GM12801 (cell line): ENCODE data around the gene STOML2.

Experiments
- TF ChIP-seq, protein P1 (sequence below): IDR thresholded peaks from one replicate; pipeline ENCODE4 v1.5.1; 2011; ENCODE audit warnings: control low read depth; ENCODE audit not compliant: insufficient read length; ENCODE audit errors: extremely low read depth

Gene STOML2

DNA sequence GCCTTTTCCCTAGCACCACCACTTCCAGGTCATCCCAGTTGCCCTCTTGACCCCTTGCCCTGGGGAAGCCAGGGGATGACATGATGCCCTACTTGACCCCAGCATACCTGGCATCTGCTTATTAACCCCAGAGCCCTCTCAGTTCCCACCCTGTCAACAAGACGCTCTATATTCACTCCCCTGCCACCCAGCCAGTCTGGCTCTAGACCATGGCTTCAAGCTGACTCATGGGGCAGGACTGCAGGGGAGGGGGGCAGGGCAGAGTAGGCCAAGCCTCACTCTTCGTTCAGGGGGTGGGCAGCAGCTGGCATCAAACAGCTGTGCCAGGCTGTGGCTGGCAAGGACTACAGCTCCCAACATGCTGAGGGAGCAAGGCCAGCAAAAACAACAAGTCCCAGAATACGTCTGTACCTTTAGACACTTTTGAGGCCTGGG is 7.4 kb upstream of the STOML2 start:
- TF ChIP-seq, protein P1, sequence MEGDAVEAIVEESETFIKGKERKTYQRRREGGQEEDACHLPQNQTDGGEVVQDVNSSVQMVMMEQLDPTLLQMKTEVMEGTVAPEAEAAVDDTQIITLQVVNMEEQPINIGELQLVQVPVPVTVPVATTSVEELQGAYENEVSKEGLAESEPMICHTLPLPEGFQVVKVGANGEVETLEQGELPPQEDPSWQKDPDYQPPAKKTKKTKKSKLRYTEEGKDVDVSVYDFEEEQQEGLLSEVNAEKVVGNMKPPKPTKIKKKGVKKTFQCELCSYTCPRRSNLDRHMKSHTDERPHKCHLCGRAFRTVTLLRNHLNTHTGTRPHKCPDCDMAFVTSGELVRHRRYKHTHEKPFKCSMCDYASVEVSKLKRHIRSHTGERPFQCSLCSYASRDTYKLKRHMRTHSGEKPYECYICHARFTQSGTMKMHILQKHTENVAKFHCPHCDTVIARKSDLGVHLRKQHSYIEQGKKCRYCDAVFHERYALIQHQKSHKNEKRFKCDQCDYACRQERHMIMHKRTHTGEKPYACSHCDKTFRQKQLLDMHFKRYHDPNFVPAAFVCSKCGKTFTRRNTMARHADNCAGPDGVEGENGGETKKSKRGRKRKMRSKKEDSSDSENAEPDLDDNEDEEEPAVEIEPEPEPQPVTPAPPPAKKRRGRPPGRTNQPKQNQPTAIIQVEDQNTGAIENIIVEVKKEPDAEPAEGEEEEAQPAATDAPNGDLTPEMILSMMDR = no peak

DNA sequence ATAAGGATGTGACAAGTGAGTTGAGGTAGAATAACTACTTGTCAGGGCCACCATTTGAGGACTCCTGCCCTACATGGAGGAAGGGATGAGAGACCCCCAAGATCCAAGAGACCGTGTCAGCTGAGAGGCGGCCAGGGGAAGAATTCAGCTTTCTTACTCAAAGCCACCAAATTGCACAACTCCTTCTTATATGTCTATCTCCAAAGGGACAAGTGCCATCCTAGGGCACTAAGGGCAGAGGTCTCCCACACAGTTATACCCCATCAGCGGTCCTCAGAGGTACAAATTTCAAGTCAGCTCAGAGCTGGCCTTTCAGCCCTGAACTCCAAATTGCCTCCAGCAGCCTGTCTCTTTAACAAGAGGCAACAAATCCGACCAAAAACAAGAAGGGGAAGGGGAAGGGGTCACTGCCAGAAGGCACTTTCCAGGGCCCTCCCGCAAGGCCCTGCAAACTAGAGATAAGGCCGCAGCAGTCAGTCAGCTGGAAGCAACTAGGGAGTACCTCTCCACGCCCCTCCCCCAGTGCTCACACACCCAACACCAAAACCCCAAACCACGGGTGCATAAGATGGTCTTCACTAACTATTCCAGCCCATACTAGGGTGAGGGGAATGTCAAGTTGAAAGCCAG is 6.1 kb upstream of the STOML2 start:
- TF ChIP-seq, protein P1 = no peak

DNA sequence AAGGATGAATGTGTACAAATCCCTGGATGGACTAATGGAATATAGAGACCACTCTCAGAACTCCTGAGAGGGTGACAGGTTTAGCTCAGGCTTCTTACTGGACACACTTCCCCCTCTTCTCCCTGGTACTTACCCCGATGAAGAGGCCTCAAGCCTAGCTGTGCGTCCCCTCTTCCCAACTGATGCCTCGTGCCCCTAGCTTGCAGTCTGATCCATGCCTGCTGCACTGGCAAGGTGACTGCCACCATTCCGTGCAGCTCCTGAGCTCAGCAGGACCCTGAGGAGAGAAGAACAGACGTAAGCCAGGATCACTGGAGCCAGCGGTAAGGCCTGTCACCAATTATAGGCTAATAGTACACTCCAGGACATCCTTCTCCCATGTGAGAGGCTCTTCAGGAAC is 5.5 kb upstream of the STOML2 start:
- TF ChIP-seq, protein P1 = no peak

DNA sequence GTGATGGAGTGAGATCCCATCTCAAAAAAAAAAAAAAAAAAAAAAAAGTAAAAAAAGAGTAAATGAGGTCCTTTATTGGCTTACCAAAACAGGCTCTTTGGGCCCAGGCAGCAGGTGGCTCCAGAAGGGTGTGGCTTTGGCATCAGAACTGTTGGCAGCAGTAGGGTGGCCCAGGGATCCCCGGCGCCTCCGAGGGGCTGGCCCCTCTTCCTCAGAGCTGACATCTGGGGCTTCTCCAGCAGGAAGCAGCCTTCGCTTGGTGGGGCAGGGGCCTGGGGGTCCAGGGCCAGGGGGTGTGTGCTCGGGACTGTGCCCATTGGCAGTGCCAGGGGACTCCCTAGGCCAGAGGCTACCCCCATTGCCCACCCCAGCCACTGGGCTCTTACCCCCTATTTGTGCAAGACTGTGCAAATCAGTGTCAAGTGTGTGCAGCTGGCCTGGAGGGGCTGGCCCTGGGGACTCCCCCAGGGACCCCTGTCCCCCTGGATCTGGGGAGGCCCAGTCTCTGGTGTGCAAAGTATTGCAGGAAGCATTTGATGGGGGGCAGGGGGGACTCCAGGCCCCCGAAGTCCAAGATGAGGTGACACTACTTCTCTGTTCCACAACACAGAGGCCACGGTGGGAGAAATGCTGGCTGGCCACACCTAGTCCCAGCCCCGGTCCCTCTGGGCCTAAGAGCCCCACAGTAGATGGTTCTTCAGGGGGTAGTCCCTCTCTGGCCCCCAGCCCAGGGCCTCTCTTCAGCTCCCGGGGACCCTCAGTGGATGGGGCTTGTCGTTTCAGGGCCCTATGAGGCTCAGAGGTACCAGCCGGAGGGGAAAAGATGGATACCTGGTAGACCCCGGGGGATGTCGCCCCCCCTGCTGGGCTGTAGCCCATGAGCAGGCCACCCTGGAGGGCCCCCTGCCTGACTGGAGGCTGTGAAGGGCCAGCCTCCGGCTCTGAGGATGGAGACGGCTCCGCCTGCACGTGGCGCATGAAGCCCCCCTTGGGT is 4.7 kb upstream of the STOML2 start:
- TF ChIP-seq, protein P1 = no peak

DNA sequence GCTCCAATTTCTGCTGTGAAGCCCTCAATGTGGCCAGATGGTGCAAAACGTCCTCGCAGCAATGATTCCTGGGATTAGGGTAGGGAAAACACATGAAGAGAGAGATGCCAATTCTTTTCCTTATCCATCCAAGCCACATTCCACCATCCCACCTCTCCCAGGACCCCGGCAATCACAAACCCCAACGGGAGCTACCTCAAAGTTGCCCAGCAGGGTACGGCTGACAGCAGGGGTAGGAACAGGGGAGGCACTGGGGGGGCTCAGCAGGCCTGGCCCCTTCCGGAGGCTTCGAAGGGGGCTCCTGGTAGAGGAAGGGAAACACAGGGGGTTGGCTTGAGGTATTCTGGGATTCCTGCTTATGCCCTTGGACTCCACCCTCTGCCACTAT is 3.4 kb upstream of the STOML2 start:
- TF ChIP-seq, protein P1 = no peak

DNA sequence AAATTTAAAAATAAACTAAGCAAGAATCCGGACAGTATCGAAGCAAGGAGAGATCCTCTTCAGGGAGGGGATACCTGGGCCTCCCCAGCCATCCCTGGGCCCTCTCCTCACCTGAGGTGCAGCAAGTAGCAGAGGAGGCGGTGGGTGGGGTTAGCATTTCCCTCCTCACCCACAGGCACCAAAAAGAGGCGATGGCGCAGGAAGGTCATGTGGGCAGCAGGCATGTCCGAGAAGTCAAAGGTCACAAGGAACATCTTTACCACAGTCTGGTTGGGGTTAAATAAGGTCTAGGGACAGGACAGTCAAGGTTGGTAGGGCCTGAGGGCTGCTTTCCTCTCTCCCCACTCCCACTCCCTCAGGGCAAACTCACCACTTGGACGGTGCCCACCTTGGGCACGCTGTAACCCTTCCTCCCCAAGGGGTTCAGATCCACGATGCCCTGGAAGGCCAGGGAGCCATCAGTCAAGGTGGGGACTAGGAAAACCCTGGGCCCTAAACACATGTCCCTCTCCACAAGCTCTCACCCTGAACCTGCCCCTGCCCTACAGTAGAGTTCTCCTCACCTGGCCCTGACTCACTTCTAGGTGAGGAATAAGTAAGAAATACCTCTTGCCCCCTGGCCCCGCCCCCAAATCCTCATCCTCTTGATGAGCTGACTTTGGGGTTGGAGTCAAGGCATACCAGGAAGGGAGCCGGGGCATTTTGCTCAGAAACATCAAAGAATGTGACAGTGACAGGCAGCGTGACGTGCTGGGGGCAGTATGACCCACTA is 2.8 kb upstream of the STOML2 start:
- TF ChIP-seq, protein P1 = no peak

DNA sequence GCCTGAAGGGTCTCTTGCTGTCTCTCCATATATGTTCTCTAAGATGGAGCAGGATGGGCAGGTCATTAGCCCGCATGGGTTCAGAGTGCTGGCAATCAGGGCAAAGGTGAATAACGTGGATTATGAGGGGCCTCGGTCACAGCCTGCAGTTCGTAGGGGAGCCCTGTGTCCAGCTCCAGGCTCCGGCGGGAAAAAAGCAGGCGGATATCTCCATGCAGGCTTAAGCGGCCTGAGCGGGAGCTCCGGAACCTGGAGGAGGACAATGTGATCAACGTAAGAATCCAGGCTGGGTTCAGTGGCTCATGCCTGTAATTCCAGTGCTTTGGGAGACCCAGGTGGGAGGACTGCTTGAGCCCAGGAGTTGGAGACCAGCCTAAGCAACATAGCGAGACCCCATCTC is 2.2 kb upstream of the STOML2 start:
- TF ChIP-seq, protein P1 = no peak
